NCI-H1930 (cell line): ENCODE measurements around the gene UQCRC1.

Experiments
- DNase-seq, 2 experiments: peaks; one replicate each; lab custom pipeline; 2025; lab: John Stamatoyannopoulos, UW

The UQCRC1 gene

GRCh38 chr3:48633256-48633655, 23.8 kb upstream of the UQCRC1 start:
- DNase-seq: no peak

- DNase-seq: no peak
Observed at GRCh38 chr3:48631516-48632448, 22.3 kb upstream of the UQCRC1 start.

- DNase-seq: no peak
Observed at GRCh38 chr3:48630833-48631232, 21.4 kb upstream of the UQCRC1 start.

GRCh38 chr3:48630407-48630806, 21.0 kb upstream of the UQCRC1 start:
- no peak for DNase-seq

GRCh38 chr3:48629894-48630293, 20.4 kb upstream of the UQCRC1 start:
- no peak for DNase-seq

GRCh38 chr3:48628277-48629017, 19.0 kb upstream of the UQCRC1 start:
- no peak for DNase-seq

GRCh38 chr3:48625600-48625999, 16.2 kb upstream of the UQCRC1 start:
- DNase-seq: no peak

GRCh38 chr3:48624767-48625166, 15.3 kb upstream of the UQCRC1 start:
- no peak for DNase-seq

GRCh38 chr3:48623851-48624547, 14.6 kb upstream of the UQCRC1 start:
- DNase-seq: no peak

GRCh38 chr3:48621461-48621869, 12.0 kb upstream of the UQCRC1 start, which contains the start of gene TMEM89:
Gene TMEM89 (minus strand): TSS chr3:48621769. CDS start chr3:48621756, 13 bp downstream.
- DNase-seq: no peak

GRCh38 chr3:48619541-48620524, 10.4 kb upstream of the UQCRC1 start:
- no peak for DNase-seq

GRCh38 chr3:48617559-48617958, 8.1 kb upstream of the UQCRC1 start:
- DNase-seq: no peak

- no peak for DNase-seq
Observed at GRCh38 chr3:48614044-48614443, 4.6 kb upstream of the UQCRC1 start.

GRCh38 chr3:48612309-48612708, 2.9 kb upstream of the UQCRC1 start:
- no peak for DNase-seq

GRCh38 chr3:48607519-48607918, 1.9 kb downstream of the UQCRC1 start:
- DNase-seq: no peak

GRCh38 chr3:48601622-48601994, 7.8 kb downstream of the UQCRC1 start:
- no peak for DNase-seq

GRCh38 chr3:48600711-48601621, 8.5 kb downstream of the UQCRC1 start:
- no peak for DNase-seq

GRCh38 chr3:48599509-48600285, 9.7 kb downstream of the UQCRC1 start:
- no peak for DNase-seq

- no peak for DNase-seq
Observed at GRCh38 chr3:48599077-48599501, 10.4 kb downstream of the UQCRC1 start.
